T47D (cell line): ENCODE data around the gene UNC45B.
A peak's percentile ranks its signal among the peaks of the same experiment; 100 is the strongest.
"Not testable (repeated sequence)": the region's sequence is repeated elsewhere in the genome, so short reads cannot be mapped to it uniquely, and the experiment has no call there.

Experiments
- DNase-seq, 2 experiments: peaks; one replicate each; pipeline versions ENCODE4 v3.0.0 to v3.0.0-alpha.2; 2011 to 2012; ENCODE audit warnings: low read depth in 1 of 2, low spot score in 1 of 2
- JUND ChIP-seq: IDR thresholded peaks from 2 replicates; pipeline ENCODE4 v1.6.1; 2012; ENCODE audit warnings: low read depth
- in situ Hi-C: cut with HindIII; loops from 2 replicates; pipeline ENCODE4 v1.10.0; 2016; ENCODE audit warnings: low sequenced_read_pairs, low pct_unique_long_range_greater_than_20kb

Gene UNC45B

GRCh38 chr17:35166526-35166925, 18.9 kb downstream of the UNC45B start:
- no peak for TF ChIP-seq JUND
- no peak for DNase-seq
- in situ Hi-C loops = no loop called here

GRCh38 chr17:35167046-35167445, 19.4 kb downstream of the UNC45B start:
- DNase-seq = no peak

GRCh38 chr17:35167666-35168065, 20.0 kb downstream of the UNC45B start:
- no peak for TF ChIP-seq JUND
- DNase-seq = no peak
- in situ Hi-C loops = no loop called here

More at GRCh38 chr17:35167046-35167445, 19.4 kb downstream of the UNC45B start:
- in situ Hi-C loops = no loop called here
- no peak for TF ChIP-seq JUND

- in situ Hi-C loops = no loop called here
- no peak for DNase-seq
- TF ChIP-seq JUND = no peak
Observed at GRCh38 chr17:35169835-35170363, 22.3 kb downstream of the UNC45B start.

- in situ Hi-C loops = no loop called here
- peak; percentile 42 to 54 for DNase-seq
- no peak for TF ChIP-seq JUND
Observed at GRCh38 chr17:35170968-35171771, 23.6 kb downstream of the UNC45B start.

GRCh38 chr17:35171834-35172233, 24.2 kb downstream of the UNC45B start:
- no peak for TF ChIP-seq JUND
- no peak for DNase-seq
- in situ Hi-C loops = no loop called here

GRCh38 chr17:35172321-35172720, 24.7 kb downstream of the UNC45B start:
- in situ Hi-C loops, DNase-seq: not testable (repeated sequence)

- in situ Hi-C loops = no loop called here
- DNase-seq = no peak
- TF ChIP-seq JUND = no peak
Observed at GRCh38 chr17:35174835-35175334, 27.3 kb downstream of the UNC45B start.

- in situ Hi-C loops = no loop called here
- TF ChIP-seq JUND = no peak
- DNase-seq = no peak
Observed at GRCh38 chr17:35175638-35176415, 28.2 kb downstream of the UNC45B start.

- no peak for TF ChIP-seq JUND
- DNase-seq = no peak
- in situ Hi-C loops = no loop called here
Observed at GRCh38 chr17:35176897-35177296, 29.3 kb downstream of the UNC45B start.

- DNase-seq, in situ Hi-C loops: not testable (repeated sequence)
Observed at GRCh38 chr17:35179379-35179778, 31.8 kb downstream of the UNC45B start.

- DNase-seq = no peak
- no peak for TF ChIP-seq JUND
- in situ Hi-C loops = no loop called here
Observed at GRCh38 chr17:35183332-35183731, 35.7 kb downstream of the UNC45B start.

GRCh38 chr17:35184274-35184673, 36.7 kb downstream of the UNC45B start:
- no peak for DNase-seq
- no peak for TF ChIP-seq JUND
- in situ Hi-C loops = no loop called here
